Measurements from ENCODE around the gene PIP4K2A.

PIP4K2A gene

DNA sequence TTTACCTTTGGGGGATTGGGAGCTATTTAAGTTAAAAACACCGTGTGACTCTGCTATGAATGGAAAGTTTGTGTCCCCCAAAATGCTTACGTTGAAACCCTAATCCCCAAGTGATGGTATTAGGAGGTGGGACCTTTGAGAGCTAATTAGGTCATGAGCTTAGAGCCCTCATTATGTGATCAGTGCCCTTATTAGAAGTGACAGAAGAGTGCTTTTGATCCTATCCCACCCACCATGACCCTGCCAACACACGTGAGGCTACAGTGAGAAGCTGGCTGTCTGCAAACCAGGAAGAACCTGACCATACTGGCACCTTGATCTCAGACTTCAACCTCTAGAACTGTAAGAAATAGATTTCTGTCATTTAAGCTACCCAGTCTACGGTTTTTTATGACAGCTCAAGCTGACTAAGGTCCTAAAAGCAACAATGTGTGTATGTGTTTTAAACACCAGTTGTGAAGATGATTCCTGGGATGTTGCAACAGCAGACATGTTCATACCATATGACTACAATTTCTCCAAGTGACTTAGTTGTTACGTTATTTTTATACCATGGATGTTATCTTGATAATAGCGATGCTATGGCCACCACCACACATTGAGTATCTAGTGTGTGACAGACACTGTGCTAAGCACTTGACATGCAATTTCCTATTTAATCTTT, 124.4 kb downstream of the PIP4K2A start:
- no peak overlapping the region for H2BK15ac ChIP-seq (ENCODE audit: low read length)
- no peaks in the 10 kb centered on the region for H3K27me3 ChIP-seq (ENCODE audit: control insufficient read depth in 3 of 3, insufficient read depth in 3 of 3, low read depth in 1 of 3, low read length in 3 of 3)
- no peak overlapping the region for H2BK120ac ChIP-seq (ENCODE audit: low read depth, low read length)
- H4K8ac ChIP-seq (ENCODE audit: low read depth, low read length) = no peak overlapping the region
- no peak overlapping the region for H2AK5ac ChIP-seq (ENCODE audit: low read depth, low read length)
- peaks cover 0 to 6% of the 10 kb centered on the region in 2 donors for H3K4me1 ChIP-seq (ENCODE audit: control insufficient read depth in 2 of 2, insufficient read depth in 1 of 2, low read depth in 1 of 2, low read length in 2 of 2)
- no peak overlapping the region for H3K18ac ChIP-seq (ENCODE audit: low read length)
- H3K23ac ChIP-seq (ENCODE audit: low read depth, low read length, poor library complexity) = no peak overlapping the region
- H3K79me1 ChIP-seq (ENCODE audit: low read depth, low read length) = peaks cover 1% of the 10 kb centered on the region
- H3K14ac ChIP-seq (ENCODE audit: low read length) = no peak overlapping the region
- H3K36me3 ChIP-seq (replicated peaks in 1 of 2; ENCODE audit: control insufficient read depth in 2 of 2, insufficient read depth in 2 of 2, low read length in 2 of 2) = peaks cover 3 to 23% of the 10 kb centered on the region in 2 donors
- WGBS, 2 donors (ENCODE audit: extremely low coverage in 2 of 2, insufficient read length in 2 of 2, insufficient replicate concordance in 1 of 2) = no CpG with 5 or more reads among the region's 6 CpGs
- no peak overlapping the region for H2BK5ac ChIP-seq (ENCODE audit: low read length)
- no peak overlapping the region for H3K4me2 ChIP-seq (ENCODE audit: insufficient read depth, low read length, poor library complexity, severe bottlenecking)
- no peak overlapping the region for H3K27ac ChIP-seq (replicated peaks; ENCODE audit: low read length)
- no peak overlapping the region for H4K91ac ChIP-seq (ENCODE audit: low read depth, low read length, poor library complexity)
- no peak overlapping the region for H3K4me3 ChIP-seq (ENCODE audit: low read length in 2 of 2)
- H3K9ac ChIP-seq (ENCODE audit: low read depth, low read length, poor library complexity) = no peak overlapping the region
- no peak overlapping the region for H3K4ac ChIP-seq (ENCODE audit: low read length)
- no peaks in the 10 kb centered on the region for H3K9me3 ChIP-seq (replicated peaks in 1 of 2; ENCODE audit: control insufficient read depth in 2 of 2, insufficient read depth in 1 of 2, low read depth in 1 of 2, low read length in 2 of 2)
- H2AFZ ChIP-seq (ENCODE audit: low read length) = no peak overlapping the region
- H2BK12ac ChIP-seq (ENCODE audit: low read length) = no peak overlapping the region
- DNase-seq (ENCODE audit: low spot score) = no peak

DNA sequence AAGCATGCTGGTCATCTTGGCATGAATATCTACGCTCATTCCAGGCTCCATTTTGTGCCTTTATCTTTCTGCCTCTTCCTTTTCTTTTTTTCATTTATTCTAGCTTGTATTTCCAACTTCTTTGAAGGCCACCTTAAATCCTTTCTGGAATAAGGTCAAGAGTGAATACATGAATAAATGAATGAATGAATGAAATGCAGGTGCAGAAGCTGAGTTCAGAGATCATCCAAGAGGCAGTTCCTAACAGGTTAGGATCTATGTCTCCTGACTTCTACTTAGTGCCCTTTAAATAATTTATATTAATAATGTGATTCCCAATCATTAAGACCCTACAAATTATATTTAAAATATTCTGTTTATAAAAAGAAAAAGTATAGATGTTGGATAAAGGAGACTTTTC, 125.9 kb downstream of the PIP4K2A start:
- H2AK5ac ChIP-seq (ENCODE audit: low read depth, low read length) = no peak overlapping the region
- no peak overlapping the region for H4K8ac ChIP-seq (ENCODE audit: low read depth, low read length)
- H4K91ac ChIP-seq (ENCODE audit: low read depth, low read length, poor library complexity) = no peak overlapping the region
- H3K14ac ChIP-seq (ENCODE audit: low read length) = no peak overlapping the region
- H3K23ac ChIP-seq (ENCODE audit: low read depth, low read length, poor library complexity) = no peak overlapping the region
- H3K36me3 ChIP-seq (replicated peaks in 1 of 2; ENCODE audit: control insufficient read depth in 2 of 2, insufficient read depth in 2 of 2, low read length in 2 of 2) = peaks cover 3 to 23% of the 10 kb centered on the region in 2 donors
- no peak for DNase-seq (ENCODE audit: low spot score)
- H2AFZ ChIP-seq (ENCODE audit: low read length) = no peak overlapping the region
- H3K27me3 ChIP-seq (ENCODE audit: control insufficient read depth in 3 of 3, insufficient read depth in 3 of 3, low read depth in 1 of 3, low read length in 3 of 3) = no peaks in the 10 kb centered on the region
- no peak overlapping the region for H3K4me3 ChIP-seq (ENCODE audit: low read length in 2 of 2)
- no peak overlapping the region for H3K18ac ChIP-seq (ENCODE audit: low read length)
- no peak overlapping the region for H2BK5ac ChIP-seq (ENCODE audit: low read length)
- peaks cover 1% of the 10 kb centered on the region for H3K79me1 ChIP-seq (ENCODE audit: low read depth, low read length)
- H3K4ac ChIP-seq (ENCODE audit: low read length) = no peak overlapping the region
- H2BK15ac ChIP-seq (ENCODE audit: low read length) = no peak overlapping the region
- no peaks in the 10 kb centered on the region for H3K9me3 ChIP-seq (replicated peaks in 1 of 2; ENCODE audit: control insufficient read depth in 2 of 2, insufficient read depth in 1 of 2, low read depth in 1 of 2, low read length in 2 of 2)
- no peak overlapping the region for H2BK12ac ChIP-seq (ENCODE audit: low read length)
- H3K4me1 ChIP-seq (ENCODE audit: control insufficient read depth in 2 of 2, insufficient read depth in 1 of 2, low read depth in 1 of 2, low read length in 2 of 2) = peaks cover 0 to 6% of the 10 kb centered on the region in 2 donors
- no peak overlapping the region for H3K27ac ChIP-seq (replicated peaks; ENCODE audit: low read length)
- no peak overlapping the region for H2BK120ac ChIP-seq (ENCODE audit: low read depth, low read length)
- no CpG with 5 or more reads among the region's 1 CpG for WGBS, 2 donors (ENCODE audit: extremely low coverage in 2 of 2, insufficient read length in 2 of 2, insufficient replicate concordance in 1 of 2)
- no peak overlapping the region for H3K4me2 ChIP-seq (ENCODE audit: insufficient read depth, low read length, poor library complexity, severe bottlenecking)
- H3K9ac ChIP-seq (ENCODE audit: low read depth, low read length, poor library complexity) = no peak overlapping the region

DNA sequence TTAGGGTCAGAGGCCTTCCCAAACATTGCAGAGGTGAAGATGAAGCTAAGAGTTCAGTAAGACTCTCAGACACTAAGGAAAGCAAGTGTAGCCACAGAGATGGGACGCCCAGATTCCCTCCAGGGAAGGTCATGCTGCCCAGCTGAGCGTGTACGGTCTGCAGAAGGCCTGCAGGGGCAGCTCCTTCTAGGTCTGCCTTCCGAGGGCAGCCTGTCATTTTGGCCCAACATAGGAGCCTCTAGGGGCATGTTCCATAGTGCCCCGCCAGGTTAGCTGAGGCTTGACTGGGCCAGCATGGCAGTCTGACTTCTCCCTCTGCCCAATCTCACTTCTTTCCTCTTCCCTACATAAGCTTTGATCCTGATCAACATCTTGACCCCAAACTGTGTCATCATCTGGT, 130.7 kb downstream of the PIP4K2A start:
- Histone ChIP-seq H4K91ac (ENCODE audit: low read depth, low read length, poor library complexity) (no peak overlapping the region), H2BK120ac (ENCODE audit: low read depth, low read length) (no peak overlapping the region), H2AFZ (ENCODE audit: low read length) (no peak overlapping the region), H3K18ac (ENCODE audit: low read length) (no peak overlapping the region), H3K4me3 (ENCODE audit: low read length in 2 of 2) (no peak overlapping the region), H3K23ac (ENCODE audit: low read depth, low read length, poor library complexity) (no peak overlapping the region), H2BK15ac (ENCODE audit: low read length) (no peak overlapping the region), H2BK12ac (ENCODE audit: low read length) (no peak overlapping the region), H3K14ac (ENCODE audit: low read length) (no peak overlapping the region), H3K27ac (replicated peaks; ENCODE audit: low read length) (no peak overlapping the region), H3K4me2 (ENCODE audit: insufficient read depth, low read length, poor library complexity, severe bottlenecking) (no peak overlapping the region), H4K8ac (ENCODE audit: low read depth, low read length) (no peak overlapping the region), H3K4me1 (ENCODE audit: control insufficient read depth in 2 of 2, insufficient read depth in 1 of 2, low read depth in 1 of 2, low read length in 2 of 2) (no peaks in the 10 kb centered on the region), H3K4ac (ENCODE audit: low read length) (no peak overlapping the region), H3K9ac (ENCODE audit: low read depth, low read length, poor library complexity) (no peak overlapping the region), H3K9me3 (replicated peaks in 1 of 2; ENCODE audit: control insufficient read depth in 2 of 2, insufficient read depth in 1 of 2, low read depth in 1 of 2, low read length in 2 of 2) (no peaks in the 10 kb centered on the region), H2AK5ac (ENCODE audit: low read depth, low read length) (no peak overlapping the region), H3K36me3 (replicated peaks in 1 of 2; ENCODE audit: control insufficient read depth in 2 of 2, insufficient read depth in 2 of 2, low read length in 2 of 2) (peaks cover 0 to 16% of the 10 kb centered on the region in 2 donors), H2BK5ac (ENCODE audit: low read length) (no peak overlapping the region), H3K27me3 (ENCODE audit: control insufficient read depth in 3 of 3, insufficient read depth in 3 of 3, low read depth in 1 of 3, low read length in 3 of 3) (no peaks in the 10 kb centered on the region), H3K79me1 (ENCODE audit: low read depth, low read length) (no peaks in the 10 kb centered on the region)
- no CpG with 5 or more reads among the region's 5 CpGs for WGBS, 2 donors (ENCODE audit: extremely low coverage in 2 of 2, insufficient read length in 2 of 2, insufficient replicate concordance in 1 of 2)
- no peak for DNase-seq (ENCODE audit: low spot score)

DNA sequence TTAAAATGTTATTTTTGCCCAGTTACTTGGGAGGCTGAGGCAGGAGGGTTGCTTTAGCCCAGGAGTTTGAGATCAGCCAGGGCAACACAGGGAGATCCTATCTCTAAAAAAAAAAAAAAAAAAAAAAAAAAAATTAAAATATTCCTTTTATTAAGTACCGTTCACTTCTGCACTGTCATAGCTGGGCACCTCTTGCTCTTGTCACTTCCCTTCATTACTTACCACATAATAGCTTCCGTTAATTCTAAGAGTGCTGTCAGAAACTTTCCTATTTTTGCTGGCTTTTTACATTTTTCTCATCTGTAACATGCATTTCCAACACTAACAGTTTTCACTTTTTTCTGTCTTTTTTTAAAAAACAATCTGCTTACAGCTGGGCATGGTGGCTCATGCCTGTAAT, 132.9 kb downstream of the PIP4K2A start:
- H3K27ac ChIP-seq (replicated peaks; ENCODE audit: low read length) = no peak overlapping the region
- H3K4me2 ChIP-seq (ENCODE audit: insufficient read depth, low read length, poor library complexity, severe bottlenecking) = no peak overlapping the region
- DNase-seq (ENCODE audit: low spot score) = no peak
- no peaks in the 10 kb centered on the region for H3K27me3 ChIP-seq (ENCODE audit: control insufficient read depth in 3 of 3, insufficient read depth in 3 of 3, low read depth in 1 of 3, low read length in 3 of 3)
- no peak overlapping the region for H4K91ac ChIP-seq (ENCODE audit: low read depth, low read length, poor library complexity)
- H4K8ac ChIP-seq (ENCODE audit: low read depth, low read length) = no peak overlapping the region
- H2BK15ac ChIP-seq (ENCODE audit: low read length) = no peak overlapping the region
- no peak overlapping the region for H2AK5ac ChIP-seq (ENCODE audit: low read depth, low read length)
- H3K23ac ChIP-seq (ENCODE audit: low read depth, low read length, poor library complexity) = no peak overlapping the region
- H3K9ac ChIP-seq (ENCODE audit: low read depth, low read length, poor library complexity) = no peak overlapping the region
- no peaks in the 10 kb centered on the region for H3K79me1 ChIP-seq (ENCODE audit: low read depth, low read length)
- peaks cover 5 to 14% of the 10 kb centered on the region in 2 donors for H3K36me3 ChIP-seq (replicated peaks in 1 of 2; ENCODE audit: control insufficient read depth in 2 of 2, insufficient read depth in 2 of 2, low read length in 2 of 2)
- H3K4me1 ChIP-seq (ENCODE audit: control insufficient read depth in 2 of 2, insufficient read depth in 1 of 2, low read depth in 1 of 2, low read length in 2 of 2) = no peaks in the 10 kb centered on the region
- H2BK120ac ChIP-seq (ENCODE audit: low read depth, low read length) = no peak overlapping the region
- H3K4ac ChIP-seq (ENCODE audit: low read length) = no peak overlapping the region
- H3K14ac ChIP-seq (ENCODE audit: low read length) = no peak overlapping the region
- H3K4me3 ChIP-seq (ENCODE audit: low read length in 2 of 2) = no peak overlapping the region
- H3K18ac ChIP-seq (ENCODE audit: low read length) = no peak overlapping the region
- H3K9me3 ChIP-seq (replicated peaks in 1 of 2; ENCODE audit: control insufficient read depth in 2 of 2, insufficient read depth in 1 of 2, low read depth in 1 of 2, low read length in 2 of 2) = peaks cover 3 to 4% of the 10 kb centered on the region in 2 donors
- no peak overlapping the region for H2BK5ac ChIP-seq (ENCODE audit: low read length)
- WGBS, 2 donors (ENCODE audit: extremely low coverage in 2 of 2, insufficient read length in 2 of 2, insufficient replicate concordance in 1 of 2) = no CpG with 5 or more reads among the region's 2 CpGs
- H2AFZ ChIP-seq (ENCODE audit: low read length) = no peak overlapping the region
- H2BK12ac ChIP-seq (ENCODE audit: low read length) = no peak overlapping the region
